Right lung (tissue), 5 donors: ENCODE results near the gene CLDN5. TPM values are rescaled to one million over a fixed set of nuclear protein-coding genes. Genes with fewer than 3 reads are reported as not detected.
"Not testable (repeated sequence)": the region's sequence is repeated elsewhere in the genome, so short reads cannot be mapped to it uniquely, and the experiment has no call there.

Experiments
- DNase-seq, 2 donors: peaks; one replicate each; pipeline ENCODE4 v3.0.0-alpha.2; 2013
- polyA plus RNA-seq, 5 donors: library from polyadenylated mRNA; unstranded; fragments of 120-200 nt; gene quantifications; one replicate each; pipeline versions ENCODE4 v1.2.1 to v1.2.3, GENCODE V29; 2013; ENCODE audit warnings: inconsistent platforms in 1 of 5, low replicate concordance in 1 of 5; ENCODE audit not compliant: insufficient read length in 5 of 5, insufficient read depth in 1 of 5

The CLDN5 gene
- polyA plus RNA-seq, 5 donors: 40.8 to 111 (median 60.9) TPM

DNA sequence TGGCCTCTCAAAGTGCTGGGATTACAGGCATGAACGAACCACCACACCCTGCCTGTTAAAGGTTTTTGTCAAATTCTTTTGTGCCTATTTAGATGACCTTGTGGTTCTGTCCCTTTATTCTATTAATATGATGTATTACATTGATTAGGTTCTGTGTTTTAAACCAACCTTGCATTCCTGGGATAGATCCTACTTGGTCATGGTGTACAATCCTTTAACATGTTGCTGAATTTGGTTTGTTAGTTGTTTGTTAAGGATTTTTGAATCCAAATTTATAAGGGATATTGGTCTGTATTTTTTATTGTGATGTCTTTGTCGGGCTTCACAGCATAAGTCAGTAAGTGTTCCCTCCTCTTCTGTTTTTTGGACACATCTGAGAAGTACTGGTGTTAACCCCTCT, 29.0 kb upstream of the CLDN5 start:
- no peak for DNase-seq

DNA sequence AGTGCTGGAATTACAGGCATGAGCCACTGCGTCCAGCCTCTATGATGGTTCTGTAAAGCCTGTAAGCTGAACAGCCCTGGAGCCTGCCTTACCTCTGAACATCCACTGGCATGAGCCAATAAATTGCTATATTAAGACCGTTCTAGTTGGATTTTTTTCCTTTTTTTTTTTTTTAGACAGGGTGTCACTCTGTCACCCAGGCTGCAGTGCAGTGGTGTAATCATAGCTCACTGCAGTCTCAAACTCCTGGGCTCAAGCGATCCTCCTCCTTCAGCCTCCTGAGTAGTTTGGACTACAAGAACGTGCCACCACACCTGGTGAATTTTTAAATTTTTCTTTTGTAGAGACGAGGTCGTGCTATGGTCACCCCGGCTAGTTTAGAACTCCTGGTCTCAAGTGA, 26.2 kb upstream of the CLDN5 start:
- no peak for DNase-seq

DNA sequence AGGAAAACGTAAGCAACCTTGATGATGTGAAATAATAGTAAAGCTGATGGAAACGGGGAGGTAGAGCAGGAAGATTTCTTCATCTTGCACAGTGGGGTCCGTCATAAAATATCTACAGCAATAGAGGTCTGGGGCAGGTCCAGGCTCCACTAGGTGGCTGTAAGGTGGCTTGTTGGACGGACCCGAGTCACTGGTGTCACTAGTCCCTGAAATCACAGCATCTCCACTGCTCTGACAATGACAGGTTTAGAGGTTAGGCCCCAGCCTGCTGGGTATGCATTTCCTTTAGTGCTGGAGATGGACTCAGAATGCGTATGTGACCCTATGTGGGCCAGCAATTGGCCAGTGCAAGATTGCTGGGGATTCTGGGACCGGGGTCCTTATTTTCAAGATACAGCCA, 25.2 kb upstream of the CLDN5 start:
- no peak for DNase-seq

DNA sequence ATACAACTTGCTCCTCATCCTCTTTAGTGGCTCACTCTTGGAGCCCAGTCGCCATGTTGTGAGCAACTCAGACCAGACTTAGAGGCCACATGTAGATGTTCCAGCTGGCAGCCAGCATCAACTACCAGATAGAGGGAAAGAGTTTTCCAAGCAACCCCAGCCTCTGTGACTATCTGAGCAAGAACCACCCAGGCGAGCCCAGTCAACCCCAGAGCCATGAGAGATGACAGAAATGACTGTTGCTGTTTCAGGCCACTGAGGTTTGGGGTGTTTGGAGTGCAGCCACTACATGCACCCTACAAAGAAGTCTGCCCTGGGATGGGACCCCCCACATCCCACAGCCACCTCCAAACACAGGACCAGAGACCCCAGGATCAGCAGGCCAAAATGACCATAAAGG, 24.8 kb upstream of the CLDN5 start:
- DNase-seq: no peak

DNA sequence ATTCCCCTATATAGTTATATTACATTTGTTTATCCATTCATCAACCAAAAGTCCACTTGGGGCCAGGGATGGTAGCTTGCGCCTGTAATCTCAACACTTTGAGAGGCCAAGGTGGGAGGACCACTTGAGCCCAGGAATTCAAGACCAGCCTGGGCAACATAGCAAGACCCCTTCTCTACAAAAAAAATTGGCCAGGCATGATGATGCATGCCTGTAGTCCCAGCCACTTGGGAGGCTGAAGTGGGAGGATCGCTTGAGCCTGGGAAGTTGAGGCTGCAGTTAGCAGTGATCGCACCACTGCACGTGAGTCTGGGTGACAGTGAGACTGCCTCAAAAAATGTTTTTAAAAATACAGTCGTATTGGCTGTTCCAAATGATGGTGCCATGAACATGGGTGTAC, 24.2 kb upstream of the CLDN5 start:
- not testable (repeated sequence) for DNase-seq

DNA sequence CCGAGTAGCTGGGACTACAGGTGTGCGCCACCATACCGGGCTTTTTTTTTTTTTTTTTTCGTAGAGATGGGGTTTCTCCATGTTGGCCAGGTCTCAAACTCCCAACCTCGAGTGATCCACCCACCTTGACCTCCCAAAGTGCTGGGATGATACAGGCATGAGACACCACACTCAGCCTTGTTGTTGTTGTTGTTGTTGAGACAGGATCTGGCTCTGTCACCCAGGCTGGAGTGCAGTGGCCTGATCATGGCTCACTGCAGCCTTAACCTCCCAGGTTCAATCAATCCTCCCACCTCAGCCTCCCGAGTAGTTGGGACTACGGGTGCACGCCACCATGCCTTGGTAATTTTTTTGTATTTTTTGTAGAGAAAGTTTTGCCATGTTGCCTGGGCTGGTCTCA, 23.4 kb upstream of the CLDN5 start:
- no peak for DNase-seq

DNA sequence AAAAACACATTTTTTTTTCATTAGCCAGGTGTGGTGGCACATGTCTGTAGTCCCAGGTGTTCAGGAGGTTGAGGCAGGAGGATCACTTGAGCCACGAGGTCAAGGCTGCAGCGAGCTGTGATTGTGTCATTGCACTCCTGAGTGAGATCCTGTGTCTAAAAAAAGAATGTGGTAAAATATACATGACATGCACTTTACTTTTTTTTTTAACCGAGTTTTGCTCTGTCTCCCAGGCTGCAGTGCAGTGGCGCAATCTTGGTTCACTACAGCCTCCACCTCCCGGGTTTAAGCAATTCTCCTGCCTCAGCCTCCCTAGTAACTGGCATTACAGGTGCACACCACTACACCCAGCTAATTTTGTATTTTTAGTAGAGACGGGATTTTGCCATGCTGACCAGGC, 22.5 kb upstream of the CLDN5 start:
- DNase-seq: no peak

DNA sequence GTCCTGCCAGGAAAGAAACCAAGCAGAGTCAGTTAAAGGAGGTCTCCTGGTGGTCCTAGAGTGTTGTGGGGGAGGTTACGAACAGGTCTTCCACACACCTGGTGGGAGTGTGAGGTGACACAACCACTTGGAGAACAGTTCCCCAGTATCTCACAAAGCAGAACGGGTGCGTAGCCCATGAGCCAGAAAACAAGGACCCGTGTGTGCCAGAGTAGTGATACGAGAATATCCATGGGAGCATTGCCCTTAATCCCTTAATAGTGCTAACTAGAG, 21.7 kb upstream of the CLDN5 start:
- no peak for DNase-seq

DNA sequence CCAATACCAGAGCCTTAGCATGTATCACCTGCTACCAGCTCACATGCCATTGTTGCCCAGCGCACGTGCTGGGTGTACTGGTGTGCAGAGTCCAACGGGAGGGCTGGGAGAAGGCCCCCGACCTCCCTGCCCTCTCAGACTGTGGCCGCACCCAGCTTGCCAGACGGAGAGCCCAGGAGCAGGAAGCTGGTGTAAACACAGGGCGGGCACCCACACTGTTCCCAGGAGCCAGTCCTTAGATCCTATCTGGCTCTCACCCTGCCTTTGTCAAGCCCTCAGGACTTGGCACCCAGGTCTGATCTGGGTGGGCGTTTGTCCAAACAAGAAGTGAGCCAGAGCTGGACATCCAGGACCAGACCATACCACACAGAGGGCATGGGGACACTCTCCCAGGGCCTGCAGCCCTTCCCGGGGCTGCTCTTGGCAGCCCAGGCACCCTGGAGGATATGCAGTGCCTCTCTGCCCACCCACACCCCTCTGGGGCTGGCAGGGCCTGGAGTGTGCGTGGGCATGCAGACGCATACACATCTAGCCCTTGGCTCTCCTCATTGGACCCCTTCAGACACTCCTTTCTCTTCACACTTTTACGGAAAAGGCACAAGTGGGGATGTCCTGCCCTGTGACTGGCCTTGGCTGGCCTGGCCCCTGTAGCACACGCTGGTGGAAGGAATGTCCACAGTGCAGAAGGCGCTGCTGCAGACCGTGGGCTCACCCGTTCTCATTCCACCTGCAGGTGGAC, 19.9 kb upstream of the CLDN5 start:
- DNase-seq: no peak

DNA sequence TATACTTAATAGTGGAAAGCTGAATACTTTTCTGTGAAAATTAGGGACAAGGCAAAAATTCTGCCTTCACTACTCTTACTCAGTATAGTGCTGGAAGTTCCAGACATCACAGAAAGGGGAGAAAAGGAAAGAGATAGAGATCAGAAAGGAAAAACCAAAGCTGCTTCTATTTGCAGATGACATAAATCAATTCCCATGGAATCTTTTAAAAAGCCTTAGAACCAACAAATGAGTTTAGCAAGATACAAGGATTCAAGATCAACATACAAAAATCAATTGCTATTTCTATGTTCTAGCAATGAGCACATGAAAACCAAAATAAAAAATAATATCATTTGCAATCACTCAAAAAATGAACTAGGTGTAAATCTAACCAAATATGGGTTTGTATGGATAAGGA, 16.2 kb upstream of the CLDN5 start:
- DNase-seq: no peak

DNA sequence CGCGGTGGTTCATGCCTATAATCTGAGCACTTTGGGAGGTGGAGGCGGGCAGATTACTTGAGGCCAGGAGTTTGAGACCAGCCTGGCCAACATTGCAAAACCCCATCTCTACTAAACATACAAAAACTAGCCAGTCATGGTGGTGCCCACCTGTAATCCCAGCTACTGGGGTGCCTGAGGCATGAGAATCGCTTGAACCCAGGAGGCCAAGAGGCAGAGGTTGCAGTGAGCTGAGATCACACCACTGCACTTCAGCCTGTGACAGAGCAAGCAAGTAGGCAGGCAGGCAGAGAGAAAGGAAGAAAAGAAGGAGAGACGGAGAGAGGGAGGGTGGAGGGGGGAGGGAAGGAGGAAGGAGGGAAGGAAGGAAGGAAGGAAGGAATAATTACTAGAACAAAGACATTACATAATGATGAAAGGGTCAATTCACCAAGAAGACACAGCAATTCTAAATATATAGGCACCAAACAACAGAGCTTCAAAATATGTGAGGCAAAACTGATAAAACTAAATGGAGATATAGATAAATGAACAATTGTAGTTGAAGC, 13.8 kb upstream of the CLDN5 start:
- no peak for DNase-seq

DNA sequence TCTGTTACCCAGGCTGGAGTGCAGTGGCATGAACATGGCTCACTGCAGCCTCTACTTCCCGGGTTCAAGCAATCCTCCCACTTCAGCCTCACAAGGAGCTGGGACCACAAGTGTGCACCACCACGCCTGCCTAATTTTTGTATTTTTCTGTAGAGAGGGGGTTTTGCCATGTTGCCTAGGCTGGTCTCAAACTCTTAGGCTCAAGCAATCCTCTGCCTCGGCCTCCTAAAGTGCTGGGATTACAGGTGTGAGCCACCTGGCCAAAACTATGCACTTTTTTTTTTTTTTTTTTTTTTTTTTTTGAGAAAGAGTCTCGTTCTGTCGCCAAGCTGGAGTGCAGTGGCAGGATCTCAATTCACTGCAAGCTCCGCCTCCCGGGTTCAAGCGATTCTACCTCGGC, 12.4 kb upstream of the CLDN5 start:
- no peak for DNase-seq

DNA sequence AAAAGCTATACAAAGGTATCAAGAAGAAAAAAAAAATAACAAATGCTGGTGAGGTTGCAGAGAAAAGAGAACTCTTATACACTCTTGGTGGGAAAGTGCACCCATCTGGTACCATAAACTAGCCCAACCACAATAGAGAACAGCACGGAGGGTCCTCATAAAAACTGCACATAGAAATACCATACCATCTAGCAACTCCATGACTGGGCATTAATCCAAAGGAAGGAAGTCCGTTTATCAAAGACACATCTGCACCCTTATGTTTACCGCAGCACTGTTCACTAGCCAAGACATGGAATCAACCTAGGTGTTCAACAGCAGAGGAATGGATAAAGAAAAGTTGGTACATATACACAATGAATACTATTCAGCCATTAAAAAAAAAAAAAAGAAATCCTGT, 10.8 kb upstream of the CLDN5 start:
- no peak for DNase-seq

DNA sequence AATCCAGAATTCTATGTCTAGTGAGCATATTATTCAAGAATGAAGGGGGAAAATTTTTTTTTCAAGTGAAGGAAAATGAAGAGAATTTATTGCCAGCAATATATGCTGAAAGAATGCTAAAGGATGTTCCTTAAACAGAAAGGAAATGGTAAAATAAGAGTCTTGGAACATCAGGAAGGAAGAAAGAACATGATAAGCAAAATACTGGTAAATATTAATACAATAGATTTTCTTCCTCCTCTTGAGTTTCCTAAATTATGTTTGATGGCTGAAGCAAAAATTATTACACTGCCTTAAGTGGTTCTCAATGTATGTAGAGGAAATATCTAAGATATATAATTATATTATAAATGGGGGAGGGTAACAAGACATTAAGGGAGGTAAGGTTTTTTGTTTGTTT, 9.6 kb upstream of the CLDN5 start:
- DNase-seq: no peak

DNA sequence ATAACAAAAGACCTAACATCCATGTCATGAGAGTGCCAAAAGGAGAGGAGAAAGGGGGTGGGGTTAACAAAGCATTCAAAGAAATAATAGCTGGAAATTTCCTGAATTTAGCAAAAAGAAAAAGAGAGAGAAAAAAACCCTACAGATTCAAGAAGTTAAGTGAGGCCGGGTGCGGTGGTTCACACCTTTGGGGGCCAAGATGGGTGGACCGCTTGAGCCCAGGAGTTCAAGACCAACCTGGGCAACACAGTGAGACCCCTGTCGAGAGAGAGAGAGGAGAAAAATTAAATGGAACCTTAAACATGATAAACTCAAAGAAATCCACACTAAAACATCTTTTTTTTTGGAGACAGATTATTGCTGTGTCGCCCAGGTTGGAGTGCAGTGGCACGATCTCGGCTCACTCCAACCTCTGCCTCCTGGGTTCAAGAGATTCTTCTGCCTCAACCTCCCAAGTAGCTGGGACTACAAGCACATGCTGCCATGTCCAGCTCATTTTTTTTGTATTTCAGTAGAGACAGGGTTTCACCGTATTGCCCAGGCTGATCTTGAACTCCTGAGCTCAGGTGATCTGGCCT, 8.9 kb upstream of the CLDN5 start:
- DNase-seq: no peak

DNA sequence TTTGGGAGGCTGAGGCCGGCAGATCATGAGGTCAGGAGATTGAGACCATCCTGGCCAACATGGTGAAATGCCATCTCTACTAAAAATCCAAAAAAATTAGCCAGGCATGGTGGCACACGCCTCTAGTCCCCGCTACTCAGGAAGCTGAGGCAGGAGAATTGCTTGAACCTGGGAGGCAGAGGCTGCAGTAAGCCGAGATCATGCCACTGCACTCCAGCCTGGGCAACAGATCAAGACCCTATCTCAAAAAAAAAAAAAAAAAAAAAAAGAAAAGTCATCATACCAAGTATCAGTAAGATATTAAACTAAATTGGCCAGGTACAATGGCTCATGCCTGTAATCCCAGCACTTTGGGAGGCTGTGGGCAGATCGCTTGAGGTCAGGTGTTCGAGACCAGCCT, 7.1 kb upstream of the CLDN5 start:
- DNase-seq: not testable (repeated sequence)

DNA sequence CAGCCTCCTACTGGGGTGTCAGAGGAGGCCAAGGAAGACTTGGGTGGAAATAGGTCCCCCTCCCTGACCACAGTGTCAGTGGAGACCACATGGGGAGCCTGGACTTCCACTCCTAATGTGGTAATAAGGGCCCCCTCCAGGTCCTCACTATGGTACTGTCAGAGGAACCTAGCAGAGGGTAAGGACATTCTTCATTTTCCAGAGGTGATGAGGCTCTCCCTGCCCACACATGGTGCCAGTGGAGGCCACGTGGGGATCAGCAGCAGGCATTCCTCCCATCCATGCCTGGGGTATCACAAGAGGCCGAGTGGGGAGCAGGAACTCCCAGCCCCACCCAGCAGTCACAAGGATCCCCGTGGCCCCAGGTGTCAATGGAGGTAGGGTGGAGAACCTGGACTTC, 6.5 kb upstream of the CLDN5 start:
- DNase-seq: no peak

DNA sequence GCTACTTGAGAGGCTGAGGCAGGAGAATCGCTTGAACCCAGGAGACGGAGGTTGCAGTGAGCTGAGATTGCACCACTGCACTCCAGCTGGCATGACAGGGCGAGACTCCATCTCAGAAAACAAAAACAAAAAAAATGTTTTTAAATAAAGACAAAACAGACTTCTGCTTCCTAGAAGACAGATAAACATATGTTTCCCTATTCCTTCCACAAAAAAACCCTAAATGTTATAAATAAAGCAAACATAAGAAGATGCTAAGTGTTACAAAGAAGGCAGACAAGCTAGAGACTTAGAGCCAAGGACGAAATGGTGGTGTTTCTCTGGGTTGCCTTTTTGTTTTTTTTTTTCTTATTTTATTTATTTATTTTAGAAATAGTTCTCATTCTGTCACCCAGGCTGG, 5.6 kb upstream of the CLDN5 start:
- no peak for DNase-seq

DNA sequence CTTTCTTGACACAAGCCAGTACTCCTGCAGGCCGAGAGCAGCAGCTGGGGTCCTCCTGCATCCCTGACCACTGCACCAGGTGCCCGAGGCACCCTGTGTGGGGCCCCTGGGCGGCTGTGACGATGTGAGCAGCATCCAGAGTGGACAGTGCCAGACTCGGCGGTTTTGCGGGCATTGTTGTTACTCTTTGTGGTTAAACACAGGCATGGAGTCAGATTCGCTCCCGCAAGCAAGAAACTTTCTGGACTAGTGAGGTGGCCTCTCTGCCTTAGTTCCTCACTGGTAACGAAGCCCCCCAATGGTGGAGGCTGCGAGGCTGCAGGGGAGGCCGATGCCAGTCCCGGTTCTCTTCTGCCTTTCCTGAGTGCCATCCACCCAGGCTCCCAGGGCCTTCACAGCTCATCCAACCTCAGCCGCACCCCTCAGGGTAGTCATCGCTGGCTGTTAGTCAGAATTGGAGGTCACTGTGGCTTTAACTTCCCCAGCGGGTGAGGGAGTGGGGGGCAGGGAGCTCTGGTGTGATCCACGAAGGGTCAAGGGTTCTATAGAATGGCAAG, 3.7 kb upstream of the CLDN5 start:
- no peak for DNase-seq

DNA sequence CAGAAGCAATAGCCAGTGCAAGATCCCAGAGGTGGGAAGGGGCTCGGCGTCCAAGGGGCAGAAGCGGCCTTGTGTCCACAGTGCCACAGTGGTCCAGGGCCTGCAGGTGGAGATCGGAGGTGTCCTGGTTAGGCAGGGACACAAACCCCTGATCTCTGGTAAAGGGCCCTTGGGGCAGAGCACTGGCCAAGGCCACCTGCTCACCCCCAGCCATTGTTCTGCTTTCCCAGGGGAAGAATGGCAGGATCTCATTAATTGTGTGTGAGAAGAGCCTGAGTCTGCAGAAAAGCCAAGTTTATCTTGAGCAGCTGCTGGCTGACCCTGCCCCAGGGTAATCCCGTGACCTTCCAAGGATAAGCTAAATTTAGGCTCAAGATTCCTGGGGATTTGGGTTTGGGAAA, 3.1 kb upstream of the CLDN5 start:
- no peak for DNase-seq

DNA sequence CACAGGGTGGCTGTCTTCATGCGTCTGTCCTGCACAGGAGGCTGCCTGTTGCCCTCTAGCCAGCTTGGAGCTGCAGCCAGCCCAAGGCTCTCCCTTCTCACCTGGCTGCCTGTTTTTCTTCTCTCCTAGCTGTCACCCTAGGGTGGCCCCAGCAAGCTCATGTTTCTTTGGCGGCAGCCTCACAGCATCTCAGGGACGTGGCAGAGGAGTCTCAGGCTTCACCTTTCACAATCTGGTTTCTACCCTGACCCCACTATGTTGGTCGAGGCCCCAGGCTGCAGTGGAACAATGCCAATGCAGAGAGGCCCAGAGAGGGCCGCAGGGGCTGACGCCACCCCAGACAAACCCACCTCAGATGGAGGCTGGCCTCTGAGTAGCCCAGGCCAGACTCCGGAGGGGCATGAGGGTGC, 2.5 kb upstream of the CLDN5 start:
- no peak for DNase-seq

DNA sequence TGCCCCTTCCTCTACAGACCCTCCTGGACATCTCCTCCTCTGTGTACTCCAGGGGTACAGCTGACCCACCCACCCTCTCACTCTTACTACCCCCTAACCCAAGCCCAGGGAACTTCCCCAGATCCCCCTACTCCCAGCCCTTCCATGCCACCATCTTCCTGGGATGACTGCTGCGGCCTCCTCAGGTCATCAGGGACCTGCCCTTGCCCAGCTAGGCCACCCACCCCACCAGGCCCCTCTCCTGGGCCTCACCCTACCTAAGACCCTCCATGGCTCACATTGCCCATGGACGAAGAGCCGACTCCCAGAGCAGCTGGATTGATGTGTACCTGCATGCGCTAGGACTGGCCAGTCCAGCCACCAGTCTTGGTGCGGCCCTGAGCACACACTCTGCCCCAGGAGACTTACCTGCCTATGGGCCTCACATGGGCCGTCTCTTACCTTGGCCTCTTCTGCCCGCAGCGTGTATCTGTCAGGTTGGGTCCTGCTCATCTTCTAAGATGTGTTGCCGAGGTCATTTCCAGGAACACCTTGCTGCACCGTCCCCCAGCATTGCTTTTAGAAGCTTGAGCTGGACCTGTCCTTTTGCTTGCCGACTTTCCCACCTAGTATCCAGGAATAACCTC, 2.0 kb upstream of the CLDN5 start:
- no peak for DNase-seq

DNA sequence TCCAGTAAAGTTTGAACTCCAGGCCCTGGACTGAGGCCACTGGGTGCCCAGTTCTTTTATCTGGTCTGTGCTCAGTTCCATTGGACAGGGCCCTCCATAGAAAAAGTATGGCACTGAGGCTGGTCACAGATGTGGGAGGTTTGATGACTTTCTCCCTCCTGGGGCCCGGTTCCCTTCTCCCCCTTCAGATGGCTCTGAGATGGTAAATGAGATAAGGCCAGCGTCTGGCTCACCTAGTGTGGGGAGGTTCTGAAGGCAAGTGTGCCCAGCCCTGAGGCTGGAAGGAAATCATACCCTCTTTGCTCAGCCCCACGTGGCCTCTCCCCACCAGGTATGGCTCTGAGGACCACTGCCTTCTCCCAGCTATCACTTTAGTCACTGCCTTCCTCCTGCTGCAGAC, 1.5 kb upstream of the CLDN5 start:
- DNase-seq: no peak
